Measurements from ENCODE around the gene NTNG1. TPM values are rescaled to one million over a fixed set of nuclear protein-coding genes. Genes with fewer than 3 reads are reported as not detected.

NTNG1 gene
- total RNA-seq, 4 donors from 2014 or later: 0.44 to 0.98 (median 0.51) TPM; not detected in 1

GRCh38 chr1:107434361-107434693, 293.5 kb downstream of the NTNG1 start:
- TF ChIP-seq CTCF (IDR thresholded peaks at IDR 0.05; ENCODE audit: low read depth): no peak

- no peak for TF ChIP-seq CTCF (IDR thresholded peaks at IDR 0.05; ENCODE audit: low read depth)
These were observed 295.9 kb downstream of the NTNG1 start for GRCh38 chr1:107436552-107437241.

- TF ChIP-seq CTCF (IDR thresholded peaks at IDR 0.05; ENCODE audit: low read depth): no peak
These were observed 298.7 kb downstream of the NTNG1 start for GRCh38 chr1:107439567-107439966.

- TF ChIP-seq CTCF (IDR thresholded peaks at IDR 0.05; ENCODE audit: low read depth): no peak
These were observed 301.7 kb downstream of the NTNG1 start for GRCh38 chr1:107442551-107442950.

GRCh38 chr1:107443027-107443426, 302.2 kb downstream of the NTNG1 start:
- TF ChIP-seq CTCF (IDR thresholded peaks at IDR 0.05; ENCODE audit: low read depth): no peak

GRCh38 chr1:107443860-107444259, 303.0 kb downstream of the NTNG1 start:
- no peak for TF ChIP-seq CTCF (IDR thresholded peaks at IDR 0.05; ENCODE audit: low read depth)

GRCh38 chr1:107444302-107444701, 303.5 kb downstream of the NTNG1 start:
- no peak for TF ChIP-seq CTCF (IDR thresholded peaks at IDR 0.05; ENCODE audit: low read depth)

All from subcutaneous adipose tissue (tissue), 4 donors.